Measurements from ENCODE around the gene TRIAP1. TPM values are rescaled to one million over a fixed set of nuclear protein-coding genes. Genes with fewer than 3 reads are reported as not detected.

Gene TRIAP1
- total and polyA plus RNA-seq, 2 donors (not counting 3 experiments of a cell fraction or from before 2014, with no cell fraction given), result 26.1 to 46.0 TPM

DNA sequence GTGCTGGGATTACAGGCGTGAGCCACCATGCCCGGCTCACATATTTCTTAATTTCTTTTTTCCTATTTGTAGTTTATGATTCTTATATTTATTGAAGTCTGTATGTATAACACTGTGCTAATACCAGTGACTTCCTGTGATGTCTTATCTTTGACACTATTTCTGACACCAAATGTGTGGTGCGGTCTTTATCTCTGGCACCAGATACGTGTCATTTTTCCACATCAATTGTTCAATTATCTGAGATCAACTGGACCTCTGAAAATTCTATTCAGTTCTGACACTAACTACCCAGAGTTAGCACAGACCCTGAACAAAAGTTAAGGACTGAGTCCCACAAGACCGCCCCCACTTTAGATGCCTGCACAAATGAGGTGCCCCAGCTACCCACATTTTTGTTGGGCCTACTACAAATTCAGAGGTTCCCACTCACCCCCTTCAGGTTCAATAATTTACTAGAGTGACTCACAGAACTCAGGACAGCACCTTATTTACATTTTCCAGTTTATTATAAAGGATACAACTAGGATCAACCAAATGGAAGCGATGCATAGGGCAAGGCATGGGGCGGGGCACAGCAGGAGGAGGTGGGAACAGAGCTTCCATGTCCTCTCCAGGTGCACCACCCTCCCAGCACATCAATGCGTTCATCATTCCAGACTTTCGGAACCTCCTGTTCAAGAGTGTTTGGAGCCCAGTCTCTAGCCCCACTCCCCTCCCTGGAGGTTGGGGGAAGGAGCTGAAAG is 35.0 kb upstream of the TRIAP1 start:
- CTCF ChIA-PET, result no interaction called here
- Histone ChIP-seq H3K27ac (ENCODE audit: insufficient read depth, low read depth, low read length) (no peak overlapping the region), H3K4me3 (replicated peaks in 1 of 3; ENCODE audit: insufficient read depth in 1 of 3, low read depth in 1 of 3, low read length in 3 of 3) (no peak overlapping the region), H3K9me1 (replicated peaks; ENCODE audit: control insufficient read depth, extremely low read depth, insufficient read depth, low read length) (no peaks in the 10 kb centered on the region), H3K4me1 (ENCODE audit: control insufficient read depth, extremely low read depth, insufficient read depth, low read length) (no peaks in the 10 kb centered on the region), H2AFZ (ENCODE audit: low read depth, low read length) (no peak overlapping the region), H3K9ac (replicated peaks; ENCODE audit: extremely low read depth, insufficient read depth, low read length) (no peak overlapping the region), H4K20me1 (replicated peaks; ENCODE audit: control insufficient read depth, extremely low read depth, insufficient read depth, low read length) (no peaks in the 10 kb centered on the region), H3K27me3 (ENCODE audit: control insufficient read depth in 2 of 2, insufficient read depth in 2 of 2, low read length in 2 of 2) (no peaks in the 10 kb centered on the region), H3K9me3 (replicated peaks; ENCODE audit: control insufficient read depth, insufficient read depth, low read length) (no peaks in the 10 kb centered on the region), H3K4me2 (ENCODE audit: insufficient read depth, low read length) (no peak overlapping the region), H3K79me2 (ENCODE audit: control insufficient read depth, insufficient read depth, low read length) (no peaks in the 10 kb centered on the region), H3K36me3 (ENCODE audit: control insufficient read depth in 2 of 2, extremely low read depth in 1 of 2, insufficient read depth in 2 of 2, low read length in 2 of 2) (no peaks in the 10 kb centered on the region)
- BruUV-seq (replicated peaks), result no TSS peak
- no peak for FAIRE-seq
- dilution Hi-C loops (cut with MboI; ENCODE audit: extremely low pct_ligation_motif_present, low sequenced_read_pairs) (no loop called here), intact Hi-C loops (cut with micrococcal nuclease) (no loop called here)
- DNase-seq (ENCODE audit: low read depth, low spot score), result no peak
- TF ChIP-seq FOS (IDR thresholded peaks at IDR 0.05; ENCODE audit: borderline replicate concordance, insufficient read depth, low read length), result no peak
- no peak for TF ChIP-seq POLR2A (IDR thresholded peaks at IDR 0.05; ENCODE audit: low read depth, low read length)
- TF ChIP-seq MYC (IDR thresholded peaks at IDR 0.05; ENCODE audit: low read depth, low read length), result no peak
- TF ChIP-seq POLR2AphosphoS5 (IDR thresholded peaks at IDR 0.05; ENCODE audit: insufficient read depth, low read depth, low read length), result no peak
- POLR2A ChIA-PET, result interaction anchor here (0.7 kb wide), 1 partner anchor 11 kb away, joined by 5 read pairs; no protein-coding TSS in a partner anchor

GRCh38 chr12:120480211-120480610 is 34.0 kb upstream of the TRIAP1 start:
- Histone ChIP-seq H2AFZ (ENCODE audit: low read depth, low read length) (no peak overlapping the region), H3K9ac (replicated peaks; ENCODE audit: extremely low read depth, insufficient read depth, low read length) (no peak overlapping the region), H3K9me3 (replicated peaks; ENCODE audit: control insufficient read depth, insufficient read depth, low read length) (no peaks in the 10 kb centered on the region), H3K27ac (ENCODE audit: insufficient read depth, low read depth, low read length) (no peak overlapping the region), H3K27me3 (ENCODE audit: control insufficient read depth in 2 of 2, insufficient read depth in 2 of 2, low read length in 2 of 2) (no peaks in the 10 kb centered on the region), H3K4me1 (ENCODE audit: control insufficient read depth, extremely low read depth, insufficient read depth, low read length) (no peaks in the 10 kb centered on the region), H3K9me1 (replicated peaks; ENCODE audit: control insufficient read depth, extremely low read depth, insufficient read depth, low read length) (no peaks in the 10 kb centered on the region), H4K20me1 (replicated peaks; ENCODE audit: control insufficient read depth, extremely low read depth, insufficient read depth, low read length) (no peaks in the 10 kb centered on the region), H3K79me2 (ENCODE audit: control insufficient read depth, insufficient read depth, low read length) (no peaks in the 10 kb centered on the region), H3K4me2 (ENCODE audit: insufficient read depth, low read length) (no peak overlapping the region), H3K4me3 (replicated peaks in 1 of 3; ENCODE audit: insufficient read depth in 1 of 3, low read depth in 1 of 3, low read length in 3 of 3) (no peak overlapping the region), H3K36me3 (ENCODE audit: control insufficient read depth in 2 of 2, extremely low read depth in 1 of 2, insufficient read depth in 2 of 2, low read length in 2 of 2) (no peaks in the 10 kb centered on the region)
- POLR2A ChIA-PET, result interaction anchor here (0.5 kb wide), 1 partner anchor 17 kb away, joined by 3 read pairs; no protein-coding TSS in a partner anchor
- CTCF ChIA-PET, result no interaction called here
- dilution Hi-C loops (cut with MboI; ENCODE audit: extremely low pct_ligation_motif_present, low sequenced_read_pairs), result no loop called here
- intact Hi-C loops (cut with micrococcal nuclease), result no loop called here
- no peak for TF ChIP-seq MYC (IDR thresholded peaks at IDR 0.05; ENCODE audit: low read depth, low read length)
- no peak for TF ChIP-seq POLR2A (IDR thresholded peaks at IDR 0.05; ENCODE audit: low read depth, low read length)
- no peak for TF ChIP-seq JUN (IDR thresholded peaks at IDR 0.05; ENCODE audit: borderline replicate concordance, insufficient read depth, insufficient read length, low read depth)
- TF ChIP-seq GATA2 (IDR thresholded peaks at IDR 0.05; ENCODE audit: insufficient read depth, insufficient read length, low read depth, low read length), result no peak
- FAIRE-seq (no peak), DNase-seq (ENCODE audit: low read depth, low spot score) (no peak)
- no TSS peak for BruUV-seq (replicated peaks)
